PC-3 (cell line): ENCODE results near the gene FURIN.

ENCODE experiments used
- CTCF ChIP-seq: fragments of 300-600 bp; sonication (generic); conservative IDR thresholded peaks from 2 replicates; pipeline ENCODE4 v1.5.1; 2017; ENCODE audit warnings: antibody characterized with exemption, low read depth, mild to moderate bottlenecking, low read length
- EZH2 ChIP-seq: fragments of 300-600 bp; sonication (generic); IDR thresholded peaks from one replicate; pipeline ENCODE4 v1.6.1; 2017; ENCODE audit warnings: antibody characterized with exemption, mild to moderate bottlenecking, low read length; ENCODE audit not compliant: unreplicated experiment
- EZH2phosphoT487 ChIP-seq: fragments of 300-600 bp; sonication (generic); IDR thresholded peaks from 2 replicates; pipeline ENCODE4 v1.6.1; 2018; ENCODE audit warnings: mild to moderate bottlenecking, antibody characterized with exemption, low read length, borderline replicate concordance

- no peak for TF ChIP-seq EZH2phosphoT487
- no peak for TF ChIP-seq CTCF
- TF ChIP-seq EZH2: no peak
Observed at GRCh38 chr15:90838544-90838943, 29.8 kb upstream of the FURIN start.
